VCaP (cell line): ENCODE data around the gene MACROD2.

Source experiments
- H3K27ac ChIP-seq: fragments of 450-650 bp; 2 replicates; pipeline ENCODE4 v1.5.1; 2017
- TF ChIP-seq, protein P1 (sequence below): fragments of 450-650 bp; conservative IDR thresholded peaks from 2 replicates; pipeline ENCODE4 v1.5.1; 2017; ENCODE audit warnings: mild to moderate bottlenecking, moderate library complexity

Gene MACROD2

GRCh38 chr20:15155848-15156401, 1160.6 kb downstream of the MACROD2 start:
- no peak overlapping the region for H3K27ac ChIP-seq
- TF ChIP-seq, protein P1, sequence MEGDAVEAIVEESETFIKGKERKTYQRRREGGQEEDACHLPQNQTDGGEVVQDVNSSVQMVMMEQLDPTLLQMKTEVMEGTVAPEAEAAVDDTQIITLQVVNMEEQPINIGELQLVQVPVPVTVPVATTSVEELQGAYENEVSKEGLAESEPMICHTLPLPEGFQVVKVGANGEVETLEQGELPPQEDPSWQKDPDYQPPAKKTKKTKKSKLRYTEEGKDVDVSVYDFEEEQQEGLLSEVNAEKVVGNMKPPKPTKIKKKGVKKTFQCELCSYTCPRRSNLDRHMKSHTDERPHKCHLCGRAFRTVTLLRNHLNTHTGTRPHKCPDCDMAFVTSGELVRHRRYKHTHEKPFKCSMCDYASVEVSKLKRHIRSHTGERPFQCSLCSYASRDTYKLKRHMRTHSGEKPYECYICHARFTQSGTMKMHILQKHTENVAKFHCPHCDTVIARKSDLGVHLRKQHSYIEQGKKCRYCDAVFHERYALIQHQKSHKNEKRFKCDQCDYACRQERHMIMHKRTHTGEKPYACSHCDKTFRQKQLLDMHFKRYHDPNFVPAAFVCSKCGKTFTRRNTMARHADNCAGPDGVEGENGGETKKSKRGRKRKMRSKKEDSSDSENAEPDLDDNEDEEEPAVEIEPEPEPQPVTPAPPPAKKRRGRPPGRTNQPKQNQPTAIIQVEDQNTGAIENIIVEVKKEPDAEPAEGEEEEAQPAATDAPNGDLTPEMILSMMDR = no peak

DNA sequence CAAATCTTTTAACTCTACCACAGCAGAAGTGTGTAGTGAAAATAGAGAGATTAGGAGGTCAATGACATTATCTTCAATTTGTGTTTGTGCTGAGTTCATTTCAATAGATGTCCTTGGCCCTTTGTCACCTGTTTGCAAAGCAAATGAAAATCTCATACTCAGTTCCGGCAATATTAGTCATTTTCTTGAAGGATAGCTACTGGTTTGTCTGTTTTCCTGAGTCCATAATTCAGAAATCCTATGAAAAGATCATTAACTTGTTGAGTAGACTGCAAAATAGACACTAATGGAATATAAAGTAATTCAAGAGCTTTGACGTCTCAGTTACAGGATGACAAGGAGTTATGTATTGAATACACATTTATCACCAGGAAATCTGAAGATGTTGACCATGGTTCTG, 1163.2 kb downstream of the MACROD2 start:
- TF ChIP-seq, protein P1 = no peak
- no peak overlapping the region for H3K27ac ChIP-seq

GRCh38 chr20:15162079-15162647, 1166.8 kb downstream of the MACROD2 start:
- TF ChIP-seq, protein P1 = no peak
- H3K27ac ChIP-seq = no peak overlapping the region

- TF ChIP-seq, protein P1 = no peak
- H3K27ac ChIP-seq = no peak overlapping the region
Measured at GRCh38 chr20:15163632-15164031, 1168.3 kb downstream of the MACROD2 start.

GRCh38 chr20:15164726-15165125, 1169.4 kb downstream of the MACROD2 start:
- no peak overlapping the region for H3K27ac ChIP-seq
- TF ChIP-seq, protein P1 = no peak

GRCh38 chr20:15166744-15167143, 1171.4 kb downstream of the MACROD2 start:
- no peak overlapping the region for H3K27ac ChIP-seq
- TF ChIP-seq, protein P1 = no peak

DNA sequence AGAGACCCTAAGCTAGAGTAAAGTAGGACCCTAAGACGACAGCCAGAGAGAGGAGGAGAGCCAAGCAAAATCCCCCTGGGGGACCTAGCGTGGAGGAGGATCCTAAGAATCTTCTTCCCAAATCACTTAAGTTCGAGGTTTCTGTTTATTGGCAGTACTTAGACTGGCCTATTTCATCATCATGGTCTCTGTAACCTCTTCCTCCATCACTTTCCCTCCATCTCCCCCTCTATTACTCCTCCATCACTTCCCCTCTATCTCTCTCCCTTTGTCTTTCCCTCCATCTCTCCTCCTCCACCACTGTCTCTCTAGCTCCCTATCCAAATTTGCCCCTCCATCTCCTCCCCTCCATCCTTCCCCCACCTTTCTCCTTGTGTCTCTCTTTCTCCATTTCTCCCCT, 1175.7 kb downstream of the MACROD2 start:
- TF ChIP-seq, protein P1 = no peak
- no peak overlapping the region for H3K27ac ChIP-seq
